GM23338 (cell line): ENCODE results near the gene RBBP4. TPM values are rescaled to one million over a fixed set of nuclear protein-coding genes. Genes with fewer than 3 reads are reported as not detected.
"Not testable (repeated sequence)": the region's sequence is repeated elsewhere in the genome, so short reads cannot be mapped to it uniquely, and the experiment has no call there.

Experiments
- ATAC-seq: fragments of 200-7000 bp; cut with Tn5 transposase; 3 replicates; pipeline ENCODE4 v1.9.1; 2020
- DNase-seq: peaks from one replicate; pipeline ENCODE4 v3.0.0-alpha.2; 2015; ENCODE audit warnings: low spot score
- H2AFZ ChIP-seq: fragments of 200-600 bp; sonication (generic); 2 replicates; pipeline ENCODE4 v1.8.0; 2016; ENCODE audit warnings: antibody characterized with exemption, mild to moderate bottlenecking, moderate library complexity
- H3F3A ChIP-seq: fragments of 200-600 bp; sonication (generic); replicated peaks from 2 replicates; pipeline ENCODE4 v1.8.0; 2017; ENCODE audit warnings: antibody characterized with exemption, mixed run types, low read depth
- H3K27ac ChIP-seq: fragments of 200-600 bp; sonication (generic); 2 replicates; pipeline ENCODE4 v1.6.1; 2016; ENCODE audit warnings: low read depth
- H3K27me3 ChIP-seq: fragments of 200-600 bp; sonication (generic); 2 replicates; pipeline ENCODE4 v1.8.0; 2016; ENCODE audit warnings: mild to moderate bottlenecking, mixed run types, moderate library complexity; ENCODE audit not compliant: insufficient read depth
- H3K36me3 ChIP-seq: fragments of 200-600 bp; sonication (generic); 2 replicates; pipeline ENCODE4 v1.8.0; 2016; ENCODE audit warnings: mild to moderate bottlenecking; ENCODE audit not compliant: insufficient read depth
- H3K4me1 ChIP-seq: fragments of 200-600 bp; sonication (generic); 2 replicates; pipeline ENCODE4 v1.8.0; 2016; ENCODE audit warnings: mild to moderate bottlenecking, moderate library complexity; ENCODE audit not compliant: insufficient read depth
- H3K4me2 ChIP-seq: fragments of 200-600 bp; sonication (generic); 2 replicates; pipeline ENCODE4 v1.7.1; 2017; ENCODE audit warnings: mixed run types
- H3K4me3 ChIP-seq: fragments of 200-600 bp; sonication (generic); 2 replicates; pipeline ENCODE4 v1.6.1; 2016; ENCODE audit warnings: mixed run types
- H3K79me2 ChIP-seq: fragments of 200-600 bp; sonication (generic); replicated peaks from 2 replicates; pipeline ENCODE4 v1.8.0; 2017; ENCODE audit warnings: mild to moderate bottlenecking; ENCODE audit not compliant: insufficient read depth
- H3K9me2 ChIP-seq: fragments of 200-600 bp; sonication (generic); 2 replicates; pipeline ENCODE4 v1.8.0; 2017; ENCODE audit not compliant: insufficient read depth
- H4K20me1 ChIP-seq: fragments of 200-600 bp; sonication (generic); replicated peaks from 2 replicates; pipeline ENCODE4 v1.8.0; 2017; ENCODE audit warnings: mild to moderate bottlenecking; ENCODE audit not compliant: insufficient read depth
- H3K27ac Mint-ChIP-seq: 2 replicates; pipeline ENCODE4 v1.8.0; 2020; ENCODE audit warnings: inconsistent platforms, mild to moderate bottlenecking, moderate library complexity, mixed read lengths
- H3K27me3 Mint-ChIP-seq: 3 replicates; pipeline ENCODE4 v1.8.0; 2022; ENCODE audit warnings: low read depth, mild to moderate bottlenecking, moderate library complexity, mixed read lengths, inconsistent platforms; ENCODE audit not compliant: insufficient read depth, poor library complexity
- H3K36me3 Mint-ChIP-seq: 3 replicates; pipeline ENCODE4 v1.8.0; 2021; ENCODE audit warnings: low read depth, mild to moderate bottlenecking, inconsistent platforms, moderate library complexity, mixed read lengths
- H3K4me1 Mint-ChIP-seq: 3 replicates; pipeline ENCODE4 v1.8.0; 2020; ENCODE audit warnings: mild to moderate bottlenecking, inconsistent platforms, mixed read lengths
- H3K4me3 Mint-ChIP-seq: 3 replicates; pipeline ENCODE4 v1.8.0; 2021; ENCODE audit warnings: moderate library complexity, mild to moderate bottlenecking, inconsistent platforms, mixed read lengths
- H3K9me3 Mint-ChIP-seq: 3 replicates; pipeline ENCODE4 v1.8.0; 2020; ENCODE audit warnings: moderate library complexity, mild to moderate bottlenecking, inconsistent platforms, mixed read lengths
- CREB1 ChIP-seq: fragments of 250-450 bp; sonication (Bioruptor Pico); IDR thresholded peaks from 2 replicates; pipeline ENCODE4 v1.5.0; 2020; ENCODE audit warnings: low read depth, mild to moderate bottlenecking, moderate library complexity
- CTCF ChIP-seq, 2 experiments: fragments of 200-600 bp in 1 of 2; sonication (generic) in 1 of 2; conservative IDR thresholded peaks; 2 replicates each; pipeline versions ENCODE4 v1.5.1 to v1.6.1; 2016 to 2017; ENCODE audit warnings: antibody characterized with exemption in 2 of 2, low read depth in 2 of 2, mild to moderate bottlenecking in 2 of 2, moderate library complexity in 1 of 2
- ETS1 ChIP-seq: IDR thresholded peaks from 2 replicates; pipeline ENCODE4 v1.6.1; 2016; ENCODE audit warnings: antibody characterized with exemption
- EZH2 ChIP-seq: fragments of 200-600 bp; sonication (generic); IDR thresholded peaks from one replicate; pipeline ENCODE4 v1.8.0; 2017; ENCODE audit warnings: antibody characterized with exemption, mild to moderate bottlenecking, low read depth; ENCODE audit not compliant: unreplicated experiment
- EZH2phosphoT487 ChIP-seq: fragments of 200-600 bp; sonication (generic); IDR thresholded peaks from one replicate; pipeline ENCODE4 v1.8.1; 2018; ENCODE audit warnings: antibody characterized with exemption; ENCODE audit not compliant: unreplicated experiment
- JUNB ChIP-seq: IDR thresholded peaks from one replicate; pipeline ENCODE4 v1.6.1; 2016; ENCODE audit warnings: antibody characterized with exemption; ENCODE audit not compliant: unreplicated experiment
- NANOG ChIP-seq: IDR thresholded peaks from 2 replicates; pipeline ENCODE4 v1.6.1; 2016; ENCODE audit warnings: antibody characterized with exemption, borderline replicate concordance
- POLR2AphosphoS5 ChIP-seq: IDR thresholded peaks from 2 replicates; pipeline ENCODE4 v1.6.1; 2016; ENCODE audit warnings: antibody characterized with exemption, low read depth
- REST ChIP-seq: IDR thresholded peaks from one replicate; pipeline ENCODE4 v1.6.1; 2018; ENCODE audit warnings: antibody characterized with exemption; ENCODE audit not compliant: unreplicated experiment
- STAT1 ChIP-seq: IDR thresholded peaks from one replicate; pipeline ENCODE4 v1.6.1; 2016; ENCODE audit warnings: antibody characterized with exemption; ENCODE audit not compliant: unreplicated experiment
- ZNF114 ChIP-seq: fragments of 250-450 bp; sonication (Bioruptor Pico); IDR thresholded peaks from 2 replicates; pipeline ENCODE4 v1.5.0; 2020; ENCODE audit warnings: mild to moderate bottlenecking, moderate library complexity
- ZNF331 ChIP-seq: fragments of 250-450 bp; sonication (Bioruptor Pico); IDR thresholded peaks from 2 replicates; pipeline ENCODE4 v1.5.0; 2020; ENCODE audit warnings: low read depth, mild to moderate bottlenecking, moderate library complexity
- polyA plus RNA-seq: library from polyadenylated mRNA; unstranded; fragments of >200 nt; fragmentation: Nextera tagmentation; extraction: Ambion mirVana; gene quantifications from 2 replicates; pipeline ENCODE4 v1.2.1, GENCODE V29; 2016
- total RNA-seq: library from RNA; depleted of rRNA; stranded (reverse); fragments of >200 nt; shearing (Covaris generic); gene quantifications from 2 replicates; pipeline ENCODE4 v1.2.3, GENCODE V29; 2014

RBBP4 gene
- total and polyA plus RNA-seq, 2 experiments from 2014 or later = 262 to 312 TPM

GRCh38 chr1:32696996-32697395 lies 46.0 kb downstream of the RBBP4 start:
- not testable (repeated sequence) for H3F3A ChIP-seq, DNase-seq, H3K4me1 Mint-ChIP-seq, H3K36me3 ChIP-seq, H3K9me3 Mint-ChIP-seq, H3K4me3 ChIP-seq, H3K4me1 ChIP-seq, H3K36me3 Mint-ChIP-seq, H3K27ac ChIP-seq, H4K20me1 ChIP-seq, ATAC-seq, H3K27ac Mint-ChIP-seq, H3K4me3 Mint-ChIP-seq, H3K4me2 ChIP-seq, H3K9me2 ChIP-seq, H3K79me2 ChIP-seq, H2AFZ ChIP-seq
- peaks cover 11% of the 10 kb centered on the region for H3K27me3 ChIP-seq
- peaks cover 23% of the 10 kb centered on the region for H3K27me3 Mint-ChIP-seq

GRCh38 chr1:32701421-32701911 lies 50.5 kb downstream of the RBBP4 start:
- H3K4me3 ChIP-seq = no peak overlapping the region
- H3K27ac Mint-ChIP-seq = no peak overlapping the region
- peaks cover 12% of the 10 kb centered on the region for H3K4me1 Mint-ChIP-seq
- H3F3A ChIP-seq = peaks cover 11% of the 10 kb centered on the region; the same call in 1 of the 2 replicates
- no peaks in the 10 kb centered on the region for H3K9me2 ChIP-seq
- peaks cover 39% of the 10 kb centered on the region for H3K27me3 ChIP-seq
- H3K36me3 ChIP-seq = no peaks in the 10 kb centered on the region
- peaks cover 34% of the 10 kb centered on the region for H3K27me3 Mint-ChIP-seq
- ATAC-seq (peak; percentile 5; the same call in 2 of the 3 replicates), DNase-seq (no peak)
- H3K4me3 Mint-ChIP-seq = peak overlapping the region; percentile 63
- H4K20me1 ChIP-seq = no peaks in the 10 kb centered on the region; the same call in 1 of the 2 replicates
- H3K79me2 ChIP-seq = no peaks in the 10 kb centered on the region
- no peak overlapping the region for H3K27ac ChIP-seq
- peaks cover 9% of the 10 kb centered on the region for H3K4me1 ChIP-seq
- no peaks in the 10 kb centered on the region; the same call in 2 of the 3 replicates for H3K36me3 Mint-ChIP-seq
- H3K4me2 ChIP-seq = peak overlapping the region; percentile 97; the same call in 1 of the 2 replicates
- H3K9me3 Mint-ChIP-seq = no peaks in the 10 kb centered on the region
- no peak overlapping the region for H2AFZ ChIP-seq
- no peak for TF ChIP-seq EZH2phosphoT487
- TF ChIP-seq CREB1 (CRISPR knock-in tag) = no peak
- TF ChIP-seq ETS1 = no peak
- no peak for TF ChIP-seq NANOG
- TF ChIP-seq STAT1 = no peak
- TF ChIP-seq CTCF (conservative IDR thresholded peaks at IDR 0.05; ENCODE audit: low read depth in 2 of 2) = no peak
- TF ChIP-seq POLR2AphosphoS5 = no peak
- no peak for TF ChIP-seq ZNF114 (CRISPR knock-in tag)
- no peak for TF ChIP-seq ZNF331 (CRISPR knock-in tag)
- no peak for TF ChIP-seq REST
- no peak for TF ChIP-seq JUNB
- TF ChIP-seq EZH2 = no peak
